Measurements from ENCODE around the gene SSB.
"Not testable (repeated sequence)": the region's sequence is repeated elsewhere in the genome, so short reads cannot be mapped to it uniquely, and the experiment has no call there.

Gene SSB

GRCh38 chr2:169845016-169845415 is 46.3 kb downstream of the SSB start:
- Histone ChIP-seq H3K9me3 (ENCODE audit: control insufficient read depth, low read length) (no peaks in the 10 kb centered on the region), H3K27me3 (replicated peaks; ENCODE audit: control insufficient read depth, insufficient read depth, low read length, poor library complexity, severe bottlenecking) (no peaks in the 10 kb centered on the region), H3K4me3 (ENCODE audit: insufficient read depth, low read depth, low read length, poor library complexity, severe bottlenecking) (no peak overlapping the region), H3K27ac (ENCODE audit: insufficient read depth, low read length, poor library complexity, severe bottlenecking) (no peak overlapping the region), H3K4me1 (ENCODE audit: control insufficient read depth, insufficient read depth, low read length, poor library complexity, severe bottlenecking) (peaks cover 4% of the 10 kb centered on the region), H3K36me3 (ENCODE audit: control insufficient read depth, insufficient read depth, low read length) (no peaks in the 10 kb centered on the region)
- DNase-seq = no peak

- H3K27me3 ChIP-seq (replicated peaks; ENCODE audit: control insufficient read depth, insufficient read depth, low read length, poor library complexity, severe bottlenecking); DNase-seq; H3K9me3 ChIP-seq (ENCODE audit: control insufficient read depth, low read length); H3K4me1 ChIP-seq (ENCODE audit: control insufficient read depth, insufficient read depth, low read length, poor library complexity, severe bottlenecking); H3K36me3 ChIP-seq (ENCODE audit: control insufficient read depth, insufficient read depth, low read length); H3K27ac ChIP-seq (ENCODE audit: insufficient read depth, low read length, poor library complexity, severe bottlenecking); H3K4me3 ChIP-seq (ENCODE audit: insufficient read depth, low read depth, low read length, poor library complexity, severe bottlenecking): not testable (repeated sequence)
Measured at GRCh38 chr2:169848959-169849693, 50.5 kb downstream of the SSB start.

GRCh38 chr2:169849710-169850109 is 51.0 kb downstream of the SSB start:
- Histone ChIP-seq H3K9me3 (ENCODE audit: control insufficient read depth, low read length) (no peaks in the 10 kb centered on the region), H3K27ac (ENCODE audit: insufficient read depth, low read length, poor library complexity, severe bottlenecking) (no peak overlapping the region), H3K4me1 (ENCODE audit: control insufficient read depth, insufficient read depth, low read length, poor library complexity, severe bottlenecking) (peaks cover 4% of the 10 kb centered on the region), H3K4me3 (ENCODE audit: insufficient read depth, low read depth, low read length, poor library complexity, severe bottlenecking) (no peak overlapping the region), H3K36me3 (ENCODE audit: control insufficient read depth, insufficient read depth, low read length) (no peaks in the 10 kb centered on the region), H3K27me3 (replicated peaks; ENCODE audit: control insufficient read depth, insufficient read depth, low read length, poor library complexity, severe bottlenecking) (no peaks in the 10 kb centered on the region)
- DNase-seq = no peak

GRCh38 chr2:169853041-169853668 is 54.5 kb downstream of the SSB start:
- Histone ChIP-seq H3K27me3 (replicated peaks; ENCODE audit: control insufficient read depth, insufficient read depth, low read length, poor library complexity, severe bottlenecking) (no peaks in the 10 kb centered on the region), H3K36me3 (ENCODE audit: control insufficient read depth, insufficient read depth, low read length) (no peaks in the 10 kb centered on the region), H3K4me3 (ENCODE audit: insufficient read depth, low read depth, low read length, poor library complexity, severe bottlenecking) (no peak overlapping the region), H3K9me3 (ENCODE audit: control insufficient read depth, low read length) (no peaks in the 10 kb centered on the region), H3K27ac (ENCODE audit: insufficient read depth, low read length, poor library complexity, severe bottlenecking) (no peak overlapping the region), H3K4me1 (ENCODE audit: control insufficient read depth, insufficient read depth, low read length, poor library complexity, severe bottlenecking) (peaks cover 4% of the 10 kb centered on the region)
- DNase-seq = no peak

- H3K36me3 ChIP-seq (ENCODE audit: control insufficient read depth, insufficient read depth, low read length); H3K9me3 ChIP-seq (ENCODE audit: control insufficient read depth, low read length); H3K4me3 ChIP-seq (ENCODE audit: insufficient read depth, low read depth, low read length, poor library complexity, severe bottlenecking); H3K4me1 ChIP-seq (ENCODE audit: control insufficient read depth, insufficient read depth, low read length, poor library complexity, severe bottlenecking); DNase-seq; H3K27me3 ChIP-seq (replicated peaks; ENCODE audit: control insufficient read depth, insufficient read depth, low read length, poor library complexity, severe bottlenecking); H3K27ac ChIP-seq (ENCODE audit: insufficient read depth, low read length, poor library complexity, severe bottlenecking): not testable (repeated sequence)
Measured at GRCh38 chr2:169855281-169856258, 56.9 kb downstream of the SSB start.

- H3K27me3 ChIP-seq (replicated peaks; ENCODE audit: control insufficient read depth, insufficient read depth, low read length, poor library complexity, severe bottlenecking) = no peaks in the 10 kb centered on the region
- H3K4me1 ChIP-seq (ENCODE audit: control insufficient read depth, insufficient read depth, low read length, poor library complexity, severe bottlenecking) = no peaks in the 10 kb centered on the region
- no peak overlapping the region for H3K27ac ChIP-seq (ENCODE audit: insufficient read depth, low read length, poor library complexity, severe bottlenecking)
- H3K4me3 ChIP-seq (ENCODE audit: insufficient read depth, low read depth, low read length, poor library complexity, severe bottlenecking) = no peak overlapping the region
- H3K9me3 ChIP-seq (ENCODE audit: control insufficient read depth, low read length) = no peaks in the 10 kb centered on the region
- DNase-seq = no peak
- no peaks in the 10 kb centered on the region for H3K36me3 ChIP-seq (ENCODE audit: control insufficient read depth, insufficient read depth, low read length)
Measured at GRCh38 chr2:169859423-169859822, 60.8 kb downstream of the SSB start.

GRCh38 chr2:169860149-169860548 is 61.5 kb downstream of the SSB start:
- Histone ChIP-seq H3K9me3 (ENCODE audit: control insufficient read depth, low read length) (no peaks in the 10 kb centered on the region), H3K4me3 (ENCODE audit: insufficient read depth, low read depth, low read length, poor library complexity, severe bottlenecking) (no peak overlapping the region), H3K27ac (ENCODE audit: insufficient read depth, low read length, poor library complexity, severe bottlenecking) (no peak overlapping the region), H3K4me1 (ENCODE audit: control insufficient read depth, insufficient read depth, low read length, poor library complexity, severe bottlenecking) (no peaks in the 10 kb centered on the region), H3K27me3 (replicated peaks; ENCODE audit: control insufficient read depth, insufficient read depth, low read length, poor library complexity, severe bottlenecking) (no peaks in the 10 kb centered on the region), H3K36me3 (ENCODE audit: control insufficient read depth, insufficient read depth, low read length) (no peaks in the 10 kb centered on the region)
- no peak for DNase-seq
